Activated CD4-positive, alpha-beta T cell treated with anti-CD3 and anti-CD28 coated beads for 1 hour (primary cell): ENCODE data around the gene STC2.

Experiments
- DNase-seq: peaks from one replicate; pipeline ENCODE4 v3.0.0-alpha.2; 2020

STC2 gene

DNA sequence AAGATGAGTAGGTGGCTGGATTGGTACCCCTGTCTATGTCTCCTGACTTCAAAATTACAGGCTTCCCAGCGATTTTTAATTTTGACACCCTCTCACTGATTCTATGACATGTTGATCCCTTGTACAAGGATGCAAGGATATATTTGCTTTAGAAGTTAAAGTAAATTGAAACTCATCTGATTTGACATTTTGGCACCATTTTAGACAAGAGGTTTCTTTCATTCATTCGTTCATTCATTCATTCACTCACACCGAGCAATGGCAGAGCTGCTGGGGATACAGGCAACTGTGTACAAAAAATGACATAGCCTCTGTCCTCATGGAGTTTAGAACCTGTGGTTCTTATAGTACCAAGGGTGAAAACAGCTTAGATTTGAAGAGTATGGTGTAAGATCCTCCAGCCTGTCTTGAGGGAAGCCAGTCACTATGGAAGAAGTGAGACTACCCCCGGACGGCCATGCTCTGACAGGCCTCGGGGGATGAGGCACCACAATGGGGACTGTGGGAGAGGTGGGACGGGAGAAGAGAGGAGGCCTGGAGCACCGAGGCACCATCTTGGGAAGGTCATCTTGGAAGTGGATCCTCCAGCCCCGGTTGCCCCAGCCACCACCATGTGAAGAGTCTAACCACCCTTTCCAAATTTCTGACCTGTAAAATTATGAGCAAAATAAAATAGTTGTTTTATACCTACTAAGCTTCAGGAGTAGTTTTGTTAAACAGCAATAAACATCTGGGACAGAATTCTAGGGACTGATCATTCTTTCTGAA lies 16.2 kb downstream of the STC2 start:
- DNase-seq: no peak

DNA sequence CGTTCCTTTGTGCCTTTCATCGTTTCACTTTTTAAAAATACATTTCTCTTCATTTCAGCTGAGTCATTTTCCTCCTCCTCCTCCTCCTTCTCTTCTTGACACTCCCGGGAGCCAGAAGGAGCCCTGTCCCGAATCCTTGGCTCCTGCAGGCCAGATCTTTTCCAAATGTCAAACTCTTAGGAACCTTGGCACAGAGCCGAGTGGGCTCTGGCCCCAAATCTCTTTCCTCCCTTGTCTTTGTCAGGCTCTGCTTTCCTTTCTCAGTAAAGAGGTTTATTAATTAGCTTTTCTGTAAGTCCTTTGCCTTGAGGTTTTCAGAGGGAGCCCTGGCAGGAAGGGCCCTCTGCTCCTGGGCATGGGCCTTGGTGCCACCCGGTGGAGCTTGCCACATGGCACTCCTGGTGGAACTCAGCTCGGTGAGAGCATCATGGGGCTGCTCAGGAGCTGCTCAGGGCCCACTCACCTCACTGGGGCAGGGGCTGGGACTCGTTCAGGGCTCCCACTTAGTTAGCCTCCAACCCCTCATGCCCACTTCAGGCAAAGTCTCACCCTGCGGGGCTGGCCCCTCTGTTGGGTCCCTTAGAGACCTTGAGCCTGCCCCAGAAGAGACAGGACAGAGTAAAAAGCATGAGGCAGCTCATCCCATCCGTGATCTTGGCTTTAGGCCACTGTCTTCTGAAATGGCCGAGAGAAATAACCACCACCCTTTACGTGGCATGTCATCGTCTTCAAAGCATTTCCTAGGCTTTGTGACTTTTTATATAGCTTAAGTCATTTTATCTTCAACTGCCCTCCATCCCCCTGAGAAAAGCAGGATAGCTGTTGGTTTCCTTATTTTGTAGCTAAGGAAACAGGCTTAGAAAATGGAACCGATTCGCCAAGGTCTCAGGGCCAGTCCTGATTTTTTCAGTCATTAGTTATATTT lies 17.1 kb downstream of the STC2 start:
- no peak for DNase-seq

DNA sequence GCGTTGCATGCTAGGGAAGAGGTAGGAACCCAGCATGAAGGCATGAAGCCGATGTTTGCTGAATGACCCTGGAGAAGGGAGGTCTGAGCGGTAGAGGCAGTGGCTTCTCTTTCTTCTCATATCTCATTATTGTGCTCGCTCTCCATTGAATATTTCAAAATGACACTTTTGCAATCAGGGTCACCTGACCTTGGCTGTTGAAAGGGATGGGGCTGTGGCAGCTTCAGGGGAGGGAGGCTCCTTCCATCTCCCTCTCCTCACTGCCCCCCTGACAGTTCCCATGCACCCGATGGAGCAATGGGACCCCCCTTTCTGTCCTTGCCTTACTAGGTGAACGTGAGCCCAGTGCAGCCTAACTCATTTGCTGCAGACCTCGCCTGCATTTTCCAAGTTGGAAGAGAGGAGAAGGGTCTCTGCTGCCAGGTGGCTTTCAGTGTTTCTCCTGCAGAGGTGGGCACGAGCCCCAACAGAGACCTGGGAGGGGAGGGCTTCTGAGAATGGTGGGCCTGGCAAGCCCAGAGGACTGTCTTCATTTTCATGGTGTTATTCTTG lies 17.9 kb downstream of the STC2 start:
- no peak for DNase-seq

DNA sequence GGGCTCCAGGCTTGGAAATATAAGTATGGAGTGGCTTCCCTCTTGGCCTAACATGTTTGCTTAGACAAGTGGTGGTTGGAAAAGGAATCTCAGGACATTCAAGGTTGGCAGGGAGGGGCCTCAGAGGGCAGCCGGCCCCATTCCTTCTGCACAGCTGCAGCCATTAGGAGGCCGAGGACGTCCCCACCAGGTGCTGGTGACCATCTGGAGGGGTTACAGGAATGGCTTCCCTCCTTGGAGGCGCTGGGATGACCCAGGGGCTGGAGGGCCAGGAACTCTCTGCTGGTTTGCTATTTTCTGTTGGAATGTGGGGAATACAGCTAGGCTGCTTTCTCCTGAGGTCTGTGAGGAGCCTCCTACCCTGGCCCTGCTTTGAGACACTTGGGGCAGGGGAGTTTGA lies 18.5 kb downstream of the STC2 start:
- DNase-seq: no peak

GRCh38 chr5:173308226-173308625 lies 20.0 kb downstream of the STC2 start:
- no peak for DNase-seq

GRCh38 chr5:173307695-173308094 lies 20.5 kb downstream of the STC2 start:
- no peak for DNase-seq

DNA sequence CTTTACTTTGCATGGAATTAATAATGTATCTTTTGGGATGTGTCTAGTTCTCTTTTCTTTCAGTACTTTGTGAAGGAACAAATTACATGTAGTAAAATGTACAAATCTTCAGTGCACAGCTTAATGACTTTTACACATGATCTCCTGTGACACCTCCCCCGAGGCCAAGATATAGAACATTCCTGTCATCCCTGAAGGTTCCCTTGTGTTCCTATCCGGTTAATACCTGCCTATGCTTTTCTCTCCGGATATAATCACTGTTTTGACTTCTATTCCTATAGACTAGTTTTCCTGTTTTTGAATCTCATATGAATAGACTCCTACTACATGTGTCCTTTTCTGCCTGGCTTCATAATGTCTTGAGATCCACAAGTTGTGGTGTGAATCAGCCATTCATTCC lies 21.5 kb downstream of the STC2 start:
- no peak for DNase-seq

DNA sequence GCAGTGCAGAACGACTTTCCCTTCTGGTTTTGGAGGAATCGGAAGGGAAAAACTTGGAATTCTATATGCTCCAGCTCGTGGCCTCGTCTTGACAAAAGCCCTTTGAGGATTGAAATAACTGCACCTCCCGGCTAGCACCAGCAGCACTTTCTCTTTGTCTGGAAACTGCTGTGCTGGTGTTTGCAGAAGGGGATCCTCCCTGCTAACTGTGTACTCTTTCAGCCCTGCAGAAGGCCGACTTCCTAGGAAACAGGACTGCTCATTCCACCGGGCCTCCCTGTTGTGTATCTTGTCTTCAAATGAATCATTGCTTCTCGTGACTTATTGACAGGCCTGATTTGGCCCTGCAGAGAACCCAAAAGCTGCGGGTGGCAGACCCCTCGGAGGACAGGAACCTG lies 23.6 kb downstream of the STC2 start:
- DNase-seq: no peak

GRCh38 chr5:173303878-173304590 lies 24.2 kb downstream of the STC2 start:
- no peak for DNase-seq

DNA sequence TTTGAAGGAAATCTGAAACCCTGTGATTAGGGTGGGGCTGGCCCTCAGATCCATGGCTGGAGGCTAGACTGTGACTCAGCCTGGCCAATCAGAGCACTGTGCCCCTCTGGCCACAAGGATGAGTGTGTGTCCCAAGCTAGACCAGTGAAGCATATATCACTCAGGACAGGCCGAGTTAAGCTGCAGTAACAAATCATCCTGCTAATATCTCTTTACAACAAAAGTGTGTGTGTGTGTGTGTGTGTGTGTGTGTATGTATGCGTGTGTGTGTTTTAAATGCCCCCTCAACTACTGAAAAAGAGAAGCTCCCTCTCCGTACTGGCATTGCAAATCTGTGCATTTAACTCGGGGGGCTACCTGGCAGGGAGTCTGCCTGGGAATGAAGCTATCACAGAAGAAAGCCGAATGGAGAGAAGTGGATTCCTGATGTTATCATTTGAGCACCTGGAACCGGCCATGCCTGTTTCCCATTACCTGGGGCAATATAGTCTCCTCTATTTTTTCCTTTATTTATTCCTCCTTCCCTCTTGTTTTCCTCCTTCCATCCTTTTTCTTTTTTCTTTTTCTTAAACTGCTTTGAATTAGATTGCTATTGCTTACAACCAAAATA lies 25.6 kb downstream of the STC2 start:
- no peak for DNase-seq

DNA sequence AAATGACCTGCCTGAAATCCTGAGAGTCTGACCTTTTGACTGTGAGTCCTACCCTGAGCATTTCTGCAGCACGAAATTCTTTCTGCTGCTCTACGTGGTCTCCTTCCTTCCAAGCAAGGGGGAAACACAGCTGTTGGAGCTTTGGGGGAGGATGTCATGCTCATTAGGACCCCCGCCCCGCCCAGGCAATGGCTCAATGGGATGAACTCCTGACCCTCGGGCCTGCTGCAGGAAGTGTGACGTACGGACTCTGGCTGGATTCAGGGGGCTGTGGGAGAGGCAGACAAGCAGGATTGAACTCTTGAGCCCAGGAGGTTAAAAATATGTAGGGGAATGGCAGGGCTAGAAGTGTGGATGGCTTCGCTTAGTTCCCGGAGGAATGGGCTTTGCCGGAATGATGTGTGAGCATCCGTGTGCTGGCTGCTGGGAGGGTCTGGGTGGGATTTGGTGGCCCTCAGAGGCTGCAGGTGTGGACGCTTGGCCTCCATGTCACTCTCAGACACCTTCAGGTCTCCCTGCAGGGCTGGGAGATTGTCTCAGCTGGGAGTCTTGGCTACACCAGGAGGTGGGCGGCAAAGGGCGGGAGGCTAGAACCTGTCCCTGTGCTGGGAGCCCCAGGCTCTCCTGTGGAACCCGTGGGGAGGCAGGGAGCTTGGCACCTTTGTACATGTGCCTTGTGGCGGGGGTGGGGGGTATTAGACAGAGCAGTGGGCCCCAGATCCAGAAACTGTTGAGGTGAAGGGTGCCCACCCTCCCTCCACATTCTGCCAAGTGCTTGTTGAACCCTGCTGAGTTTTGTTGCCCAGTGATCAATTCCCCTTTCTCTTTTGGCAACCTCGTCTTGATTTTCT lies 26.3 kb downstream of the STC2 start:
- no peak for DNase-seq

DNA sequence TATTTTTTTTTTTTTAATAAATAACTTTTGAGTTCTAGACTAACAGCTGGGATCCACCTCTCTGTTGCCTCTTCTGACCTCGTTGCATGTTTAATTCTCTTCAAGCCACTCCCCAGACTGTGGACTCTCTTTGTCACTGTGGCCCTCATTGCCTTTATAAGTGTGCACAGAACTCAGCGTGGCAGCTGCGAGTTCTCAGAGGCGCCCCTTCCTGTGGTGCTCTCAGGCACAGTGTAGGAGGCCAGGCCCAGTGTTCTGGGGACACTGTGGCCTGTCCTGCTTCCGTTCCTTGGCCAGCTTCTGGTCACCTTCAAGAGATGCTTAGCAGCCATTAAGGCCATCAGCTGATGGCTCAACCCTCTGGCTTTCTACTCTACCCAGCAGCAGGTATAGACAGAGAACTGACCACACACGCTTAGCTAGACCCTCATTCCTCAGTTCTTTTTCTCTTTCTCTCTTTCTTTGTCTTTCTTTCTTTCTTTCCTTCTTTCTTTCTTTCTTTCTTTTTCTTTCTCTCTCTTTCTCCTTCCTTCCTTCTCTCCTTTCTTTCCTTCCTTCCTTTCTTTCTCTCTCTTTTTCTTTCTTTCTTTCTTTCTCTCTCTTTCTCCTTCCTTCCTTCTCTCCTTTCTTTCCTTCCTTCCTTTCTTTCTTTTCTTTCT lies 27.7 kb downstream of the STC2 start:
- DNase-seq: no peak

DNA sequence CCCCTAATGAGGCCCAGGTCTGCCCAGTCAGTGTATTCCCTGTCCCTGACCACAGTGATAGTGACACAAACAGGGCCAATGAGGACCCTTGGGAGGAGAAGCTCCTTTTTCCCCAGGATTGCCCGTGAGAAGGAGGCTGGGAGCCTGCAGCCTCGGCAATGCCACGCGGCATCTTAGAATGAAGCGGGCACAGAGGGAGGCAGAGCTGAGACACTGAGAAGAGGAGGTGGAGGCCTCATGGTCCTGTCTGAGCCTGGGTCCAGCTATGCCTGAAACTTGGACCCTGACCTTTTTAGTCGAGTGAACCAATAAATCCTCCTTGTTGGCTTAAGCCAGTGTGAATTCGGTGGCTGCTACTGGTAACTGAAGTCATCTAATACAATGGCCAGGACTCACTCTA lies 28.4 kb downstream of the STC2 start:
- no peak for DNase-seq

DNA sequence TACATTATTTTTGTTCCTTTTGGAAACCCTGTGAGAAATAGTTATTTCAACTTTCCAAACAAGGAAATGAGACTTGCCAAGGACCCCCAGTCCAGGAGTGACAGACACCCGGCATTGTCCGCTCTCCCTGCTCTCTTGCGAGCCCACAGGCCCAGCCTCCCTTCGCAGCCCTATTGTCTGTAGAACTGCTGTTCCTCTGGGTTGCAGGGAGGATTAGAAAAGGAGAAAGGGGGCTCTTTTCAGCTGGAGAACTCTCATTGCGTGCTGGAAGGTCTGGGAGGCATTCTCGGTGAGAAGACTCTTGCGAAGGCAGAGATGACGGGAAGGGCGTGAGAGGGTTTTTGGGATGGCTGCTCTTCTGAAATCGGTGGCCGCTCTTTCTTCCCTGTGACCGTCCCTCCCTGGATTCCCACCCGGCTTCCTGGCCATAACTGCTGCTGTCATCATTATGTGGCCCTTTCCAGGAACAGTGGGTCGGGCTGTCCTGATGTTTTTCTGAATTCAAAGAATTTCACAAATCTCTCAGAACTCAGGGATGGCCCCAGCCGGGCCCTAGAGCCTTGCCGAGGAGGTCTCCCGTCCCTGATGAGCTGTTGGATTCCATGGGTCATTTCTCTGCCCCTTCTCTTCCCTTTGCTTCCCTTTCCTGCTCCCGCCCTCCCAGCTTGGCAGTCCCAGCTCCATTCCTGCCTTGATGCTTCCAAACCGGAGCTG lies 29.8 kb downstream of the STC2 start:
- no peak for DNase-seq

DNA sequence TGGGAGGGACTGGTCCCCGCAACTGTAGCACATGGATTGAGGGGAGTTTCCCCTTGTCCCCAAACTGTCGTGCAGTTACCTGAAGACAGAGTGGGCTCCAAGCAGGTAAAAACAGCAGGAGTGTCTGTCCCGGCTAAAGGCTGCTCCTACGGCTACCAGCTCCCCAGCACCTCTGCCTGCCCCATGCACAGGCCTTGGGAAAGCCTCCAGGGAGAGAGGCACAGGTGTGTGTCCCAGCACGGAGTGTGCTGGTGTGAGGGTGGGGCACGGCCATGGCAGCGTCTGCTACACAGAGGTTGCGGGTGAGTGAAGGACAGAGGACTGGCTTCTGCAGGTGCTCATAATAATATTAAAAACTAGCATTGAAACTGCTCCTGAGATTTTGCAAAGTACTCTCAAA lies 30.4 kb downstream of the STC2 start:
- no peak for DNase-seq

DNA sequence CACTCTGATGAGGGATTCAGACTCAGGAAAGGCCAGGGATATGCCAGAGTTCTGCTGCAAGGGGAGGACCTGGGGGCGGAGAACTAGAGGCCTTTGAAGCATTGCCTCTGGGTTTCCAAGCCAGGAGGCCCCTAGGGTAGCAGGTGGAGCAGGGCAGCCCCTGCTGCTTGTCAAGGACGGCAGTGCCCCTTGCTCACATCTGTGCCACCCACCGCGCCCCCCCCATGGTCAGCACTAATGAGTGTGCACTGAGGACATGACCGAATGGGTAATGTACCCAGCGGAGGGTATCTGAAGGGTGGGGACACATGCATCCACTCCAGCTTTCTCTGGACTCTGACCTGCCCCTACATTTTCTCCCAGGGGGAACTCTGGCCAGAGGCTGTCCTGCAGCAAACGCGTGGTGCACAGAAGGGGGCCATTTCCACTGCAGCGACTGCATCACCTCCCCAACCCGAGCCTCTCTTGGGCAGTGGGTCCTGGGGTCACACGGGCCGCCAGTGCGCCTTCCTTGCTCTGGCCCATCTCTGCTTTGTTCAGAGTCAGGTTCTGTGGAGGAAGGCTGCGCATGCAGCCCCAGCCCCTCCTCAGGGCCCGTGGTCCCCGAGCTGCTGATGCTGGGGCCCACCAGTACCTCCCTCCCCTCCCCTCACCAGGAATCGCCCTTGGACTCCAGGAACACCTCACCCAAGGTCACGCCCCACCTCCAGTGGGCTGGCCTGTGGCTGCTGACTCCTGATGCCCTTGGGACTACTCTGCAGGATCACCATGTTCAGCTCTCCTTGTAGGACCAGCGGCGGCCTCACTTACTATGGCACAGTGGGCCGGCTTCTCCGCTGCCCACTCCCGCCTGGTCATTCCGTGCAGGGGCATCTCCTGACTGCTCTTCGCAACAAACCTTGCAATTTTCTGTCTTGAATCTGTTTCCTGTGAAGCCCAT lies 31.2 kb downstream of the STC2 start:
- DNase-seq: no peak

GRCh38 chr5:173295796-173296195 lies 32.4 kb downstream of the STC2 start:
- DNase-seq: no peak

DNA sequence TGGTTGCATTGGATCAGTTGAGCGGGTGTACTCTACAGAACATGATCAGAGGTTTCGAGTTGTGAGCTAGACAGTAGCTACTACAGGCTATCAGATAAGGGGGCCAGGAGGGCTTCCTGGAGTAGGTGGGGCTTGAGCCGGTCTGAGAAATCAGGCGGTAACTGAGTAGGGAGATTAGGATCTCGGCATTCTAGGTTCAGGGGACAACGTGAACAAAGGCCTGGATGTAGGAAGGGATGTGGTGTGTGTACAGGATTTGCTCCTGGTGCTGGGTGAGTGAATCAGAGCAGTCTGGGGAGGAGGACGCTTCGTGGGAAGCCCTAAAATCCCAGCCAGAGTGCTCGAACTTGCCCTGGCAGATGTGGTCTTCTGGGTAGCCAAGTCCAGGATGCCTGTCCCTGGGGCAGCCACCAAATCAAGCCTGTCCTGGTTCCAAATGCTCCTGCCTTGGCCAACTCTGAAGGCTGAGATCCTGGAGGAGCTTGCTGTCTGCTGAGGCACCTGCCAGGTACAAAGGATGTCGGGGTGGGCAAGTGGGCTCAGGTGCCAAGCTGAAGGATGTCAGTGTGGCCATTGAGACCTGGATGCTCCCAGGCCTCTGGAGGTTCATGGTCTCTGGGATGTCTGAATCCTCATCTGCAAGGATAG lies 33.4 kb downstream of the STC2 start:
- DNase-seq: no peak
